WTC11 (cell line): ENCODE measurements around the gene SDCCAG8. TPM values are rescaled to one million over a fixed set of nuclear protein-coding genes. Genes with fewer than 3 reads are reported as not detected.

Experiments
- ATAC-seq: fragments of 200-7000 bp; cut with Tn5 transposase; 2 replicates; pipeline ENCODE4 v1.10.0; 2021; ENCODE audit warnings: mild to moderate bottlenecking, moderate library complexity
- CTCF ChIA-PET: fragments of 300-600 bp; sonication (Branson Sonifier 250); formaldehyde crosslinking; loops from one replicate; lab custom pipeline; 2021; ENCODE audit warnings: antibody characterized with exemption; lab: Charles Lee
- POLR2A ChIA-PET: fragments of 350-600 bp; sonication (Branson Sonifier 250); formaldehyde crosslinking; loops from one replicate; lab custom pipeline; 2021; ENCODE audit warnings: antibody characterized with exemption; lab: Charles Lee
- DNase-seq: peaks from one replicate; pipeline ENCODE4 v3.0.0; 2021; ENCODE audit warnings: low spot score
- H3K27ac Mint-ChIP-seq: 2 replicates; pipeline ENCODE4 v1.8.0; 2021; ENCODE audit warnings: mixed read lengths
- H3K27me3 Mint-ChIP-seq: 2 replicates; pipeline ENCODE4 v1.8.0; 2021; ENCODE audit warnings: low read depth, mild to moderate bottlenecking, moderate library complexity, mixed read lengths
- H3K36me3 Mint-ChIP-seq: 2 replicates; pipeline ENCODE4 v1.8.0; 2021; ENCODE audit warnings: mixed read lengths
- H3K4me1 Mint-ChIP-seq: 2 replicates; pipeline ENCODE4 v1.8.0; 2022; ENCODE audit warnings: mixed read lengths
- H3K4me3 Mint-ChIP-seq: 2 replicates; pipeline ENCODE4 v1.8.0; 2021; ENCODE audit warnings: mild to moderate bottlenecking, moderate library complexity, mixed read lengths
- H3K9me3 Mint-ChIP-seq: 2 replicates; pipeline ENCODE4 v1.8.0; 2021; ENCODE audit warnings: mixed read lengths
- CBFB ChIP-seq: sonication (generic); formaldehyde crosslinking; IDR thresholded peaks from 2 replicates; pipeline ENCODE4 v1.8.1; 2022; ENCODE audit warnings: mild to moderate bottlenecking, low read depth, missing genetic modification reagents
- EMX1 ChIP-seq: fragments of 250-450 bp; sonication (Bioruptor Pico); IDR thresholded peaks from 2 replicates; pipeline ENCODE4 v1.8.0; 2021; ENCODE audit warnings: mild to moderate bottlenecking
- ESRRA ChIP-seq: sonication (generic); formaldehyde crosslinking; IDR thresholded peaks from 2 replicates; pipeline ENCODE4 v1.8.1; 2022; ENCODE audit warnings: mild to moderate bottlenecking, missing genetic modification reagents, borderline replicate concordance
- GRHL2 ChIP-seq: fragments of 250-450 bp; sonication (Bioruptor Pico); IDR thresholded peaks from 2 replicates; pipeline ENCODE4 v1.8.0; 2022; ENCODE audit warnings: mild to moderate bottlenecking, moderate library complexity; ENCODE audit not compliant: insufficient replicate concordance, severe bottlenecking
- NR2C2 ChIP-seq: sonication (generic); formaldehyde crosslinking; IDR thresholded peaks from 2 replicates; pipeline ENCODE4 v1.8.0; 2022; ENCODE audit warnings: mild to moderate bottlenecking, missing genetic modification reagents
- OVOL2 ChIP-seq: fragments of 250-450 bp; sonication (Bioruptor Pico); IDR thresholded peaks from 2 replicates; pipeline ENCODE4 v1.9.0; 2021; ENCODE audit warnings: mild to moderate bottlenecking, borderline replicate concordance
- TCF7 ChIP-seq: sonication (generic); formaldehyde crosslinking; IDR thresholded peaks from 2 replicates; pipeline ENCODE4 v1.8.0; 2022; ENCODE audit warnings: mild to moderate bottlenecking, low read depth, missing genetic modification reagents, moderate library complexity
- ZNF416 ChIP-seq: fragments of 250-450 bp; sonication (Bioruptor Pico); IDR thresholded peaks from 2 replicates; pipeline ENCODE4 v1.9.0; 2021; ENCODE audit warnings: mild to moderate bottlenecking, inconsistent platforms
- total RNA-seq: library from RNA; stranded (reverse); gene quantifications from 3 replicates; pipeline ENCODE4 v1.2.3, GENCODE V29; 2021
- TF ChIP-seq, protein P1 (sequence below): fragments of 250-450 bp; sonication (Bioruptor Pico); IDR thresholded peaks from 2 replicates; pipeline ENCODE4 v1.9.0; 2021; ENCODE audit warnings: moderate library complexity, mild to moderate bottlenecking, inconsistent platforms, borderline replicate concordance
- TF ChIP-seq, protein P2 (sequence below): sonication (generic); formaldehyde crosslinking; IDR thresholded peaks from 2 replicates; pipeline ENCODE4 v1.8.1; 2023; ENCODE audit warnings: mild to moderate bottlenecking, missing genetic modification reagents
- TF ChIP-seq, protein P3 (sequence below): sonication (generic); formaldehyde crosslinking; IDR thresholded peaks from 2 replicates; pipeline ENCODE4 v1.8.1; 2023; ENCODE audit warnings: mild to moderate bottlenecking, missing genetic modification reagents, moderate library complexity
- TF ChIP-seq, protein P4 (sequence below): sonication (generic); formaldehyde crosslinking; IDR thresholded peaks from 2 replicates; pipeline ENCODE4 v1.8.1; 2023; ENCODE audit warnings: mild to moderate bottlenecking, missing genetic modification reagents, borderline replicate concordance
- TF ChIP-seq, protein P5 (sequence below): sonication (generic); formaldehyde crosslinking; IDR thresholded peaks from 2 replicates; pipeline ENCODE4 v1.8.0; 2022; ENCODE audit warnings: mild to moderate bottlenecking, missing genetic modification reagents
- TF ChIP-seq, protein P6 (sequence below): sonication (generic); formaldehyde crosslinking; IDR thresholded peaks from 2 replicates; pipeline ENCODE4 v1.8.0; 2022; ENCODE audit warnings: mild to moderate bottlenecking, missing genetic modification reagents
- TF ChIP-seq, protein P7 (sequence below): fragments of 250-450 bp; sonication (Bioruptor Pico); IDR thresholded peaks from 2 replicates; pipeline ENCODE4 v1.8.0; 2021; ENCODE audit warnings: mild to moderate bottlenecking

SDCCAG8 gene
- total RNA-seq, 1 experiment from 2014 or later: 44.3 TPM

DNA sequence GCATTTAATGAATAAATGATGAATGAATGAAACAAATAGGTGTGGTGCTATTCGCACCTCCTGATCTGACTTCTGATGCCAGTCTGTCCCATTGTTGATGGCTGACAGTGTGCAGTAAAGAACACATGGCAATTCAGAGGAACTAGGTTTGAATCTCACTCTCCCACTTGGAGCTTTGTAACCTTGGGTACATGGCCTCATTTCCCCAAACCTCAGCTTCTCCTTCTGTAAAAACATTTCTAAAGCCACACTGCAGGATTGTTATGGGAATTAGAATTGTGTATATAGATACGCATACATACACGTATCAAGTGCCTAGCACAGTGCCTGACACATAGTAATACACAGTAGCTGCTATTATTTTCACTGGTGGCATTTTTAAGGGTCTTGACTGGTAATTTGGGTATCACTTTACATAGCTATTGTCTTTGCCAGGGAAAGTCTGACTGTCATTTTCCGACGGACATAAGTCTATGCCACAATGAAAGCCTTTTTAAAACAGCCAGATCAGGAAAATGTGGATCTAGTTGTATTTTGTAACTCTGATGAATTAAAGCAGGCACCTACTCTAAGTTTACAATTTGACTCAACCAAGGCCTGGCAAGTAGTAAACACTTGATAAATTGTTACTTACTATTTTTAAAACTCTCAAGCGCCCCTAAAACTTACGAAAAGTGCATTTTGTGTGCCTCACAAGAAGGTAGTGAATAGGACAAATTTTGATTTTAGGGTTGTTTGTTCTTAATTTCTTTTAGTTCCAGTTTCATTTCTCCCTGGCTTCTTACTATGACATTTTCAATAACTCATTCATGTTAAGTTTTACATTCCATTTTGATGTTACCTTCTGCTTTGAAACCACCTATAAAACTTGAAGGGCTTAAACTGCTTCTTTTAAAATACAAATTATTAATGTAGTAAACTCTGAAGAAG, 164.4 kb downstream of the SDCCAG8 start:
- no peaks in the 10 kb centered on the region for H3K36me3 Mint-ChIP-seq
- POLR2A ChIA-PET: no interaction called here
- no peak overlapping the region for H3K27ac Mint-ChIP-seq

DNA sequence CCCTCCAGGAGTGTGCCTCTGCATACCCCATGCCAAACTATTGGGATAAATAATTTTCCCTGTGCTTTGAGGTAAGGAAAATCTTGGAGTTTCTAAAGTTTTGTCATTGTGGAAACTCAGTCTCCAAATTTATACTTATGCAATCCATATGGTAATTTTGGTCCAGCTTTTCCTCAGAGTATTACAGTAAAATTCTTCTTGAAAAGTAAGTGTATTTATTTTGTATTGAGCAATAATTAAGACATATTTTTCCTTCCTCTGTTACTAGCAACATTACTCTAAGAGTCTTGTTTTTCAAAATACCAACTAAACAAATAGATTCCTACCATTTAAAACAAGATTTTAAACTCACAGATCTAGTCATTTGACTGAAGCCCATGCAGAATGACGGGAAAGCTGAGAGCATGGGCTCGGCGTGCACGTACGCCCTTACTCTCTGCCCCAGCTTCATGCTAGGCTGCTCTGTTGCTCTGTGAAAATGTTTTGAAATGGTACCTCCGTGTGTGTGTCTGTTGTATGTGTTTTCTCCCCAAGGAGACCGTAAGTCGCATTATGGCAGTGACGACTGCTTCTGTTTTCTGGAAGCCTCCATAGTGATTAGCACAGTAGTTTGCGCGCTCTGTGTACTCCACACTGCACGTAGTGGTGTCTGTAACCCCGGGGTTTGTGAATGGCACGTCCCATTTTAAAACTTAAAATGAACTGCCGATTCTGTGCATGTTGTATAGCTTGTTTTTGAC, 165.3 kb downstream of the SDCCAG8 start:
- ChIA-PET POLR2A (no interaction called here), CTCF (interaction anchor here (0.9 kb wide), 1 partner anchor 12 kb away, joined by 3 read pairs; no protein-coding TSS in a partner anchor)
- H3K27me3 Mint-ChIP-seq: no peaks in the 10 kb centered on the region
- no peak overlapping the region for H3K4me3 Mint-ChIP-seq
- peaks cover 30% of the 10 kb centered on the region for H3K4me1 Mint-ChIP-seq
- H3K36me3 Mint-ChIP-seq: no peaks in the 10 kb centered on the region
- no peak for DNase-seq
- peak; percentile 21; the same call in 1 of the 2 replicates for ATAC-seq
- no peaks in the 10 kb centered on the region for H3K9me3 Mint-ChIP-seq
- no peak overlapping the region for H3K27ac Mint-ChIP-seq
- TF ChIP-seq OVOL2 (CRISPR knock-in tag) (no peak), NR2C2 (no peak), GRHL2 (CRISPR knock-in tag) (no peak), ESRRA (CRISPR knock-in tag) (no peak), CBFB (no peak), ZNF416 (CRISPR knock-in tag) (no peak), EMX1 (CRISPR knock-in tag) (no peak), TCF7 (CRISPR knock-in tag) (no peak)
- TF ChIP-seq, protein P1, sequence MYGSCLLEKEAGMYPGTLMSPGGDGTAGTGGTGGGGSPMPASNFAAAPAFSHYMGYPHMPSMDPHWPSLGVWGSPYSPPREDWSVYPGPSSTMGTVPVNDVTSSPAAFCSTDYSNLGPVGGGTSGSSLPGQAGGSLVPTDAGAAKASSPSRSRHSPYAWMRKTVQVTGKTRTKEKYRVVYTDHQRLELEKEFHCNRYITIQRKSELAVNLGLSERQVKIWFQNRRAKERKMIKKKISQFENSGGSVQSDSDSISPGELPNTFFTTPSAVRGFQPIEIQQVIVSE (CRISPR knock-in tag): no peak
- TF ChIP-seq, protein P2, sequence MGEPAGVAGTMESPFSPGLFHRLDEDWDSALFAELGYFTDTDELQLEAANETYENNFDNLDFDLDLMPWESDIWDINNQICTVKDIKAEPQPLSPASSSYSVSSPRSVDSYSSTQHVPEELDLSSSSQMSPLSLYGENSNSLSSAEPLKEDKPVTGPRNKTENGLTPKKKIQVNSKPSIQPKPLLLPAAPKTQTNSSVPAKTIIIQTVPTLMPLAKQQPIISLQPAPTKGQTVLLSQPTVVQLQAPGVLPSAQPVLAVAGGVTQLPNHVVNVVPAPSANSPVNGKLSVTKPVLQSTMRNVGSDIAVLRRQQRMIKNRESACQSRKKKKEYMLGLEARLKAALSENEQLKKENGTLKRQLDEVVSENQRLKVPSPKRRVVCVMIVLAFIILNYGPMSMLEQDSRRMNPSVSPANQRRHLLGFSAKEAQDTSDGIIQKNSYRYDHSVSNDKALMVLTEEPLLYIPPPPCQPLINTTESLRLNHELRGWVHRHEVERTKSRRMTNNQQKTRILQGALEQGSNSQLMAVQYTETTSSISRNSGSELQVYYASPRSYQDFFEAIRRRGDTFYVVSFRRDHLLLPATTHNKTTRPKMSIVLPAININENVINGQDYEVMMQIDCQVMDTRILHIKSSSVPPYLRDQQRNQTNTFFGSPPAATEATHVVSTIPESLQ: no peak
- TF ChIP-seq, protein P3, sequence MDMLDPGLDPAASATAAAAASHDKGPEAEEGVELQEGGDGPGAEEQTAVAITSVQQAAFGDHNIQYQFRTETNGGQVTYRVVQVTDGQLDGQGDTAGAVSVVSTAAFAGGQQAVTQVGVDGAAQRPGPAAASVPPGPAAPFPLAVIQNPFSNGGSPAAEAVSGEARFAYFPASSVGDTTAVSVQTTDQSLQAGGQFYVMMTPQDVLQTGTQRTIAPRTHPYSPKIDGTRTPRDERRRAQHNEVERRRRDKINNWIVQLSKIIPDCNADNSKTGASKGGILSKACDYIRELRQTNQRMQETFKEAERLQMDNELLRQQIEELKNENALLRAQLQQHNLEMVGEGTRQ: no peak

More for the DNA sequence above, 164.4 kb downstream of the SDCCAG8 start:
- H3K9me3 Mint-ChIP-seq: no peaks in the 10 kb centered on the region
- TF ChIP-seq, protein P4, sequence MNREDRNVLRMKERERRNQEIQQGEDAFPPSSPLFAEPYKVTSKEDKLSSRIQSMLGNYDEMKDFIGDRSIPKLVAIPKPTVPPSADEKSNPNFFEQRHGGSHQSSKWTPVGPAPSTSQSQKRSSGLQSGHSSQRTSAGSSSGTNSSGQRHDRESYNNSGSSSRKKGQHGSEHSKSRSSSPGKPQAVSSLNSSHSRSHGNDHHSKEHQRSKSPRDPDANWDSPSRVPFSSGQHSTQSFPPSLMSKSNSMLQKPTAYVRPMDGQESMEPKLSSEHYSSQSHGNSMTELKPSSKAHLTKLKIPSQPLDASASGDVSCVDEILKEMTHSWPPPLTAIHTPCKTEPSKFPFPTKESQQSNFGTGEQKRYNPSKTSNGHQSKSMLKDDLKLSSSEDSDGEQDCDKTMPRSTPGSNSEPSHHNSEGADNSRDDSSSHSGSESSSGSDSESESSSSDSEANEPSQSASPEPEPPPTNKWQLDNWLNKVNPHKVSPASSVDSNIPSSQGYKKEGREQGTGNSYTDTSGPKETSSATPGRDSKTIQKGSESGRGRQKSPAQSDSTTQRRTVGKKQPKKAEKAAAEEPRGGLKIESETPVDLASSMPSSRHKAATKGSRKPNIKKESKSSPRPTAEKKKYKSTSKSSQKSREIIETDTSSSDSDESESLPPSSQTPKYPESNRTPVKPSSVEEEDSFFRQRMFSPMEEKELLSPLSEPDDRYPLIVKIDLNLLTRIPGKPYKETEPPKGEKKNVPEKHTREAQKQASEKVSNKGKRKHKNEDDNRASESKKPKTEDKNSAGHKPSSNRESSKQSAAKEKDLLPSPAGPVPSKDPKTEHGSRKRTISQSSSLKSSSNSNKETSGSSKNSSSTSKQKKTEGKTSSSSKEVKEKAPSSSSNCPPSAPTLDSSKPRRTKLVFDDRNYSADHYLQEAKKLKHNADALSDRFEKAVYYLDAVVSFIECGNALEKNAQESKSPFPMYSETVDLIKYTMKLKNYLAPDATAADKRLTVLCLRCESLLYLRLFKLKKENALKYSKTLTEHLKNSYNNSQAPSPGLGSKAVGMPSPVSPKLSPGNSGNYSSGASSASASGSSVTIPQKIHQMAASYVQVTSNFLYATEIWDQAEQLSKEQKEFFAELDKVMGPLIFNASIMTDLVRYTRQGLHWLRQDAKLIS: no peak
- TF ChIP-seq, protein P5, sequence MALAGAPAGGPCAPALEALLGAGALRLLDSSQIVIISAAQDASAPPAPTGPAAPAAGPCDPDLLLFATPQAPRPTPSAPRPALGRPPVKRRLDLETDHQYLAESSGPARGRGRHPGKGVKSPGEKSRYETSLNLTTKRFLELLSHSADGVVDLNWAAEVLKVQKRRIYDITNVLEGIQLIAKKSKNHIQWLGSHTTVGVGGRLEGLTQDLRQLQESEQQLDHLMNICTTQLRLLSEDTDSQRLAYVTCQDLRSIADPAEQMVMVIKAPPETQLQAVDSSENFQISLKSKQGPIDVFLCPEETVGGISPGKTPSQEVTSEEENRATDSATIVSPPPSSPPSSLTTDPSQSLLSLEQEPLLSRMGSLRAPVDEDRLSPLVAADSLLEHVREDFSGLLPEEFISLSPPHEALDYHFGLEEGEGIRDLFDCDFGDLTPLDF (CRISPR knock-in tag): no peak
- TF ChIP-seq, protein P6, sequence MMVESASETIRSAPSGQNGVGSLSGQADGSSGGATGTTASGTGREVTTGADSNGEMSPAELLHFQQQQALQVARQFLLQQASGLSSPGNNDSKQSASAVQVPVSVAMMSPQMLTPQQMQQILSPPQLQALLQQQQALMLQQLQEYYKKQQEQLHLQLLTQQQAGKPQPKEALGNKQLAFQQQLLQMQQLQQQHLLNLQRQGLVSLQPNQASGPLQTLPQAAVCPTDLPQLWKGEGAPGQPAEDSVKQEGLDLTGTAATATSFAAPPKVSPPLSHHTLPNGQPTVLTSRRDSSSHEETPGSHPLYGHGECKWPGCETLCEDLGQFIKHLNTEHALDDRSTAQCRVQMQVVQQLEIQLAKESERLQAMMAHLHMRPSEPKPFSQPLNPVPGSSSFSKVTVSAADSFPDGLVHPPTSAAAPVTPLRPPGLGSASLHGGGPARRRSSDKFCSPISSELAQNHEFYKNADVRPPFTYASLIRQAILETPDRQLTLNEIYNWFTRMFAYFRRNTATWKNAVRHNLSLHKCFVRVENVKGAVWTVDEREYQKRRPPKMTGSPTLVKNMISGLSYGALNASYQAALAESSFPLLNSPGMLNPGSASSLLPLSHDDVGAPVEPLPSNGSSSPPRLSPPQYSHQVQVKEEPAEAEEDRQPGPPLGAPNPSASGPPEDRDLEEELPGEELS (CRISPR knock-in tag): no peak
- TF ChIP-seq, protein P7, sequence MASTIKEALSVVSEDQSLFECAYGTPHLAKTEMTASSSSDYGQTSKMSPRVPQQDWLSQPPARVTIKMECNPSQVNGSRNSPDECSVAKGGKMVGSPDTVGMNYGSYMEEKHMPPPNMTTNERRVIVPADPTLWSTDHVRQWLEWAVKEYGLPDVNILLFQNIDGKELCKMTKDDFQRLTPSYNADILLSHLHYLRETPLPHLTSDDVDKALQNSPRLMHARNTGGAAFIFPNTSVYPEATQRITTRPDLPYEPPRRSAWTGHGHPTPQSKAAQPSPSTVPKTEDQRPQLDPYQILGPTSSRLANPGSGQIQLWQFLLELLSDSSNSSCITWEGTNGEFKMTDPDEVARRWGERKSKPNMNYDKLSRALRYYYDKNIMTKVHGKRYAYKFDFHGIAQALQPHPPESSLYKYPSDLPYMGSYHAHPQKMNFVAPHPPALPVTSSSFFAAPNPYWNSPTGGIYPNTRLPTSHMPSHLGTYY (CRISPR knock-in tag): no peak
- TF ChIP-seq, all 79 proteins: peak for 0
- H3K4me1 Mint-ChIP-seq: peaks cover 38% of the 10 kb centered on the region
- no peak overlapping the region for H3K4me3 Mint-ChIP-seq
- CTCF ChIA-PET: no interaction called here
- no peaks in the 10 kb centered on the region for H3K27me3 Mint-ChIP-seq
- DNase-seq (no peak), ATAC-seq (no peak)
